GM19193 (cell line): ENCODE measurements around the gene F10.

Experiments used
- POLR2A ChIP-seq: IDR thresholded peaks from 4 replicates; pipeline ENCODE4 v1.6.1; 2011; ENCODE audit not compliant: insufficient read depth, insufficient read length; ENCODE audit errors: extremely low read depth

Gene F10

GRCh38 chr13:113083402-113084061, 39.1 kb upstream of the F10 start:
- TF ChIP-seq POLR2A: no peak

- no peak for TF ChIP-seq POLR2A
Measured at GRCh38 chr13:113084094-113084942, 38.3 kb upstream of the F10 start.

DNA sequence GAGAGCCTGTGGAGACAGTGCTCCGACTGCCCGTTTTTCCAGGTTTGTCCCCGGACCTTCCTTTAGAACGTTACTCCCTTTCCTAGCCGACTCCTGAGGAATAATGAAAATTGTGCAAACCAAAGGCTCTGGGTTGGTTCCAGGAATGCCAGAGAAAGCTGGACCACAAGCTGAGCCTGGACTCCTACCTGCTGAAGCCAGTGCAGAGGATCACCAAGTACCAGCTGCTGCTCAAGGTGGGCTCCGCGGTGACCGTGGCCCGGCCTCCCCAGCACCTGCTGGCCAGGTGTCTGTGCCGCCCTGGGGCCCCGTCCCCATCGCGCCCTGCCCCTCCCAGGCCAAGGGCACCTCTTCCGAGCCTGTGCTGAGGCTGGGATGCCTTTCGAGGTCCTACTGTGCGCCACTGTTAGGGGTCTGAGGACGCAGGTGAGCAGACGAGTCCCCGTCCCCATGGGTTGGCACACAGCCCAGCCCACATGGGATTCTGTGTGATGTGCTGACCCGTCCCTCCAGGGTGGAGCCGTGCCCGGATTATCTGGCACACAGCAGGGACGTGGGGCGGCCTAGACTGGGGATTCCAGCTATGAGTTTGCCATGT, 37.6 kb upstream of the F10 start:
- TF ChIP-seq POLR2A: no peak

- TF ChIP-seq POLR2A: no peak
Measured at GRCh38 chr13:113086031-113086750, 36.4 kb upstream of the F10 start.

DNA sequence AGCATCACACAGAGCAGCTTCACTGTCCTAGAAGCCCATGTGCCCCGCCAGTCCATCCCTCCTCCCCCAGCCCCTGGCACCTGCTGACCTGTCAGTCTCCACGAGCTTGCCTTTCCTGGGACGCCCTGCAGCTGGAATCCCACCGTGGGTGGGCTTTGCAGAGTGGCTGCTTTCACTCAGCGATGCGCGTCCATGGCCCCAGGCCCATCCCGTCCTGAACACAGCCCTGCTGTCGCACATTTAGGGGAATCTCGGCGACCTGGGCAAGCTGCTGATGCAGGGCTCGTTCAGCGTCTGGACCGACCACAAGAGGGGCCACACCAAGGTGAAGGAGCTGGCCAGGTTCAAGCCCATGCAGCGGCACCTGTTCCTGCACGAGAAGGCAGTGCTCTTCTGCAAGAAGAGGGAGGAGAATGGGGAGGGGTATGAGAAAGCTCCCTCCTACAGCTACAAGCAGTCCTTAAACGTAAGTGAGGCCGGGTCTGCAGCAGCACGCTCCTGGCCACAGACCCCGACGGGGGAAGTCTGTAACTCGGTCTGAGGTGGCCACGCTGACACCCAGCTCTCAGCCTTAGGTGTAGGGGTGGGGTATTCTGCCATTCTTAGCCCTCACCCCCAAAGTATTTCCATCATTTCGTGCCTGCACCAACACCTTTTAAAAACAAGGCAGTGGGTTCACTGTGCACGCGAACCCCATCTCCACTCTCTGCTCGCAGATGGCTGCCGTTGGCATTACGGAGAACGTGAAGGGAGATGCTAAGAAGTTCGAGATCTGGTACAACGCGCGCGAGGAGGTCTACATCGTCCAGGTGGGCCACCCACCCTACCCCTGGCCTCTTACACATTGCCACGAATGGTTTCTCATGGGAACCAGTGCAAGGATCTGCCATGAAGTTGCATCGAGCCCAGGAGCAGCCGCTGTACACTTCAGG, 35.3 kb upstream of the F10 start:
- TF ChIP-seq POLR2A: no peak

GRCh38 chr13:113087923-113088690, 34.5 kb upstream of the F10 start:
- TF ChIP-seq POLR2A: no peak

DNA sequence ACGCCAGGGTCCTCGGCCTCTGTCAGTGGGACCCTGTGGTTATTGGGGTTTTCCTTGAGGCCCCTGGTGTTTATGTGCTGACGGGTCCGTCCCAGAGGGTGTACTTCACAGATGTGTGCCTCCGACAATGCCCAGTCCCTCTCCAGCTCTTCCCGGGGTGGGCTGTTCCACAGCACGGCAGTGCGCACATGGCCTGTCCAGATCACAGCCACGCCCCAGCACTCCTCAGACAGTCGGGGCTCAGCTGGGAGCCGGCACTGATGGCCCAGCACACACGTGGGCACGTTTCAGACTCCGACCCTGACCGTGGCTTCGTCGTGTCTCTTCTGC, 33.9 kb upstream of the F10 start:
- TF ChIP-seq POLR2A: no peak

DNA sequence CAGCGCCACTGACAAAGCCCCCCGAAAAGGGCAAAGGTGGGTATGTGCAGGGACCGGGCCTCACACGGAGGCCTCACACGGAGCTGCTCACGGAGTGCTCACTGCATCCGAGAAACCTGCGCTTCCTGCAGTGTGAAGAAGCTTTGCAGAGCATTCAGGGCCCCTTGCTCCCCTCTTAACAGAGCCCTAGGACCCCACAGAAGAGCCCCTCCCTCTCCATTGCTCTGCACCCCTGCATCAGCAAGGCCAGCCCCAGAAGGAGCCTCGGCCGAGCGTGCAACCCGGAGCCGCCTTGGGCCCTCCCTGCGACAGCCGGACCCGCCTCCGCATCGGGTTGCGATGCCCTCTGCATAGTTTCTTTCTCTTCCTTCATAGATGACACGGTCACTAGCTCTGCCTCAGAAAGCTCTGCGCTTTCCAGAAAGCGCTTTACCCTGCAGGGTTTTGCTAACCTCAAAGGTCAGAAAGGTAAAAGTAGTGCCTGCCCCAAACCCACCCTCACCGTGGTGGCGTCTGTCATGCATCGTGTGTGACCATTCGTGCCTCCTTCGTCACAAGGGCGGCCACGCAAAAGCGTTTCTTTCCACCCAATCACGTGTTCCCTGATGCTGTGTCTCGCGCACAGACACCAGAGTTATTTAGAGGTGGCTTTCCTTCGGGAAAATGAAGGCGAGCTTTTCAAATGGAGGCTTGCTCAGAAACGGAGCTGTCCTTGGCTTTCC, 32.7 kb upstream of the F10 start:
- no peak for TF ChIP-seq POLR2A

- no peak for TF ChIP-seq POLR2A
Measured at GRCh38 chr13:113090415-113090770, 32.2 kb upstream of the F10 start.

- no peak for TF ChIP-seq POLR2A
Measured at GRCh38 chr13:113090806-113091205, 31.8 kb upstream of the F10 start.

DNA sequence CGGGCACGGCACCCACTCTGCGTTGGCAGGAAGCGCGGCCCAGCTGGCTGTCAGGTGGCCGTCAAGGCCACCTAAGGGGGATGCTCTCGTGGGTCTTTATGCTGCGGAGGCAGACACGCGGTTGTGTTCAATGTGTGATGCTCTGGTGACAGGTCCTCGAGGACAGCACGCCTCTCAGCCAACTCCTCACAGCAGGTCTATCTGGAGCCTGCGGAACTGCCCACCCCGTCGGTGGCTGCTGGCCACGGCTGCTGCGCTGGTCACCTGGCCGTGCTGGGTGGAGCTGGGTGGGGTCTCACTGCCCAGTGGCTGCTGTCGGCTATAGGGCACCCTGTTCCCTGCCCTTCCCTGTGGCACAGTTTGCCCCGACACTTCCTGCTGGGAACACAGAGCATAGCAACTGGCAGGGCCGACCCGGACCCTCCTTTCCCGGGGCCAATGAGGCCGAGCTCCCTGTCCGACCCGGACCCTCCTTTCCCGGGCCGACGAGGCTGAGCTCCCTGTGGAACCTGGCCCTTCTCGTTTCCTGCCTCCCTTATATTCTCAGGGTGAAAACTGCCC, 31.3 kb upstream of the F10 start:
- no peak for TF ChIP-seq POLR2A

- TF ChIP-seq POLR2A: no peak
Measured at GRCh38 chr13:113091891-113092775, 30.5 kb upstream of the F10 start.
